Endothelial cell of umbilical vein (primary cell): Measurements from ENCODE around the gene CNTN1. TPM values are rescaled to one million over a fixed set of nuclear protein-coding genes. Genes with fewer than 3 reads are reported as not detected.

ENCODE experiments used
- BruUV-seq: library from RNA; stranded (reverse); fragments of 400-500 nt; replicated peaks from 2 replicates; lab custom pipeline; 2021; lab: Mats Ljungman, UMichigan
- CTCF ChIA-PET: fragments of 300-600, 350-600 bp; sonication (Branson Sonifier 250); formaldehyde crosslinking; loops from one replicate; lab custom pipeline; 2021; ENCODE audit warnings: antibody characterized with exemption, inconsistent platforms; lab: Charles Lee
- POLR2A ChIA-PET: fragments of 300-600, 350-600 bp; sonication (Branson Sonifier 250); formaldehyde crosslinking; loops from one replicate; lab custom pipeline; 2021; ENCODE audit warnings: antibody characterized with exemption, inconsistent platforms; lab: Charles Lee
- DNase-seq: peaks from one replicate; pipeline ENCODE4 v3.0.0-alpha.2; 2011; ENCODE audit warnings: low read depth, low spot score
- FAIRE-seq: peaks from 2 replicates; lab custom pipeline; 2011; peaks lifted over from hg19 to GRCh38; lab: Jason Lieb, UNC
- H2AFZ ChIP-seq: 2 replicates; pipeline ENCODE4 v1.6.0; 2012; ENCODE audit warnings: low read depth, low read length, control low read depth, inconsistent platforms
- H3K27ac ChIP-seq: 2 replicates; pipeline ENCODE4 v1.5.1; 2011; ENCODE audit warnings: low read depth, mild to moderate bottlenecking, control low read depth, low read length, moderate library complexity; ENCODE audit not compliant: insufficient read depth
- H3K27me3 ChIP-seq, 2 experiments: 2 replicates each; pipeline versions ENCODE4 v1.6.0 to v1.6.1; 2011; ENCODE audit warnings: low read length in 2 of 2, mixed read lengths in 1 of 2; ENCODE audit not compliant: control insufficient read depth in 2 of 2, insufficient read depth in 2 of 2
- H3K36me3 ChIP-seq, 2 experiments: 2 replicates in 1 of 2; 3 replicates in 1 of 2; pipeline ENCODE4 v1.5.1; 2011; ENCODE audit warnings: low read length in 2 of 2, mild to moderate bottlenecking in 1 of 2, moderate library complexity in 1 of 2; ENCODE audit not compliant: control insufficient read depth in 2 of 2, insufficient read depth in 2 of 2; ENCODE audit errors: extremely low read depth in 1 of 2
- H3K4me1 ChIP-seq: 3 replicates; pipeline ENCODE4 v1.5.1; 2011; ENCODE audit warnings: mild to moderate bottlenecking, low read length; ENCODE audit not compliant: control insufficient read depth, insufficient read depth; ENCODE audit errors: extremely low read depth
- H3K4me2 ChIP-seq: 2 replicates; pipeline ENCODE4 v1.6.1; 2011; ENCODE audit warnings: low read length, control low read depth, mixed read lengths; ENCODE audit not compliant: insufficient read depth
- H3K4me3 ChIP-seq, 3 experiments: fragments of 200-600 bp in 1 of 3; sonication (generic), shearing (Covaris generic) in 1 of 3; replicated peaks in 1 of 3; 2 replicates each; pipeline ENCODE4 v1.5.1; 2011 to 2016; ENCODE audit warnings: control low read depth in 3 of 3, low read length in 3 of 3, mild to moderate bottlenecking in 2 of 3, inconsistent platforms in 1 of 3, low read depth in 1 of 3, moderate library complexity in 1 of 3; ENCODE audit not compliant: insufficient read depth in 1 of 3
- H3K79me2 ChIP-seq: 2 replicates; pipeline ENCODE4 v1.6.0; 2012; ENCODE audit warnings: low read length, inconsistent platforms; ENCODE audit not compliant: control insufficient read depth, insufficient read depth
- H3K9ac ChIP-seq: replicated peaks from 2 replicates; pipeline ENCODE3; 2011; ENCODE audit warnings: low read length, control low read depth; ENCODE audit not compliant: insufficient read depth; ENCODE audit errors: extremely low read depth
- H3K9me1 ChIP-seq: replicated peaks from 3 replicates; pipeline ENCODE4 v1.6.0; 2011; ENCODE audit warnings: mild to moderate bottlenecking, low read length; ENCODE audit not compliant: control insufficient read depth, insufficient read depth; ENCODE audit errors: extremely low read depth
- H3K9me3 ChIP-seq: replicated peaks from 2 replicates; pipeline ENCODE4 v1.5.1; 2012; ENCODE audit warnings: low read length, inconsistent platforms; ENCODE audit not compliant: control insufficient read depth, insufficient read depth
- H4K20me1 ChIP-seq: replicated peaks from 2 replicates; pipeline ENCODE3; 2011; ENCODE audit warnings: mild to moderate bottlenecking, low read length; ENCODE audit not compliant: control insufficient read depth, insufficient read depth; ENCODE audit errors: extremely low read depth
- CTCF ChIP-seq, 2 donors: IDR thresholded peaks; 1 replicate in 1 of 2; 2 replicates in 1 of 2; pipeline ENCODE4 v1.5.1; 2011; ENCODE audit warnings: low read length in 2 of 2, mild to moderate bottlenecking in 2 of 2, moderate library complexity in 2 of 2, control low read depth in 1 of 2, inconsistent platforms in 1 of 2, low read depth in 1 of 2; ENCODE audit not compliant: insufficient read depth in 1 of 2; ENCODE audit errors: extremely low read depth in 1 of 2
- EZH2 ChIP-seq: IDR thresholded peaks from 2 replicates; pipeline ENCODE4 v1.6.1; 2012; ENCODE audit warnings: borderline replicate concordance, low read depth, mild to moderate bottlenecking, moderate library complexity, low read length, inconsistent platforms; ENCODE audit not compliant: severe bottlenecking
- FOS ChIP-seq: IDR thresholded peaks from 2 replicates; pipeline ENCODE4 v1.6.1; 2011; ENCODE audit warnings: mild to moderate bottlenecking, low read length, moderate library complexity, borderline replicate concordance; ENCODE audit not compliant: insufficient read depth
- GATA2 ChIP-seq: IDR thresholded peaks from 2 replicates; pipeline ENCODE4 v1.7.0; 2011; ENCODE audit warnings: low read depth, mild to moderate bottlenecking, moderate library complexity, mixed read lengths, low read length; ENCODE audit not compliant: insufficient read length, insufficient read depth
- JUN ChIP-seq: IDR thresholded peaks from 2 replicates; pipeline ENCODE4 v1.6.1; 2011; ENCODE audit warnings: borderline replicate concordance, low read depth; ENCODE audit not compliant: insufficient read length, insufficient read depth
- MYC ChIP-seq: IDR thresholded peaks from one replicate; pipeline ENCODE4 v1.6.1; 2011; ENCODE audit warnings: mild to moderate bottlenecking, low read depth, low read length
- POLR2A ChIP-seq: IDR thresholded peaks from 2 replicates; pipeline ENCODE4 v1.6.1; 2012; ENCODE audit warnings: low read depth, mild to moderate bottlenecking, control low read depth, low read length
- POLR2AphosphoS5 ChIP-seq: IDR thresholded peaks from 2 replicates; pipeline ENCODE4 v1.6.1; 2012; ENCODE audit warnings: low read depth, mild to moderate bottlenecking, control low read depth, low read length, moderate library complexity; ENCODE audit not compliant: insufficient read depth
- dilution Hi-C: fragments of 300-500 bp; cut with MboI; formaldehyde crosslinking; loops from one replicate; pipeline ENCODE4 v1.15.0; 2019; ENCODE audit warnings: low sequenced_read_pairs; ENCODE audit not compliant: extremely low pct_ligation_motif_present
- intact Hi-C: fragments of 100-400 bp; cut with micrococcal nuclease; formaldehyde crosslinking; loops from one replicate; pipeline ENCODE4 v1.10.0; 2022
- polyA plus RNA-seq, 4 experiments: library from polyadenylated mRNA; depleted of rRNA in 3 of 4; stranded (reverse) in 3 of 4; unstranded in 1 of 4; fragments of >200 nt; gene quantifications; 2 replicates each; pipeline versions ENCODE4 v1.2.1 to v1.2.3, GENCODE V29; 2011 to 2012; ENCODE audit warnings: missing spikeins in 1 of 4
- total RNA-seq: library from RNA; stranded (reverse); gene quantifications from 2 replicates; pipeline ENCODE4 v1.2.3, GENCODE V29; 2021
- TF ChIP-seq, protein P1 (sequence below): IDR thresholded peaks from 2 replicates; pipeline ENCODE4 v1.6.1; 2011; ENCODE audit not compliant: insufficient read depth, insufficient read length

The CNTN1 gene
- total and polyA plus RNA-seq, 2 donors (not counting 3 experiments of a cell fraction or from before 2014, with no cell fraction given): 0.07 TPM; not detected in 1

- DNase-seq (no peak), FAIRE-seq (no peak)
- ChIA-PET CTCF (no interaction called here), POLR2A (no interaction called here)
- Histone ChIP-seq H3K4me2 (no peak overlapping the region), H3K9me3 (no peaks in the 10 kb centered on the region), H3K27me3 (no peaks in the 10 kb centered on the region), H3K79me2 (no peaks in the 10 kb centered on the region), H3K9ac (no peak overlapping the region), H3K4me3 (no peak overlapping the region), H4K20me1 (no peaks in the 10 kb centered on the region), H3K36me3 (no peaks in the 10 kb centered on the region), H2AFZ (no peak overlapping the region), H3K27ac (no peak overlapping the region), H3K9me1 (no peaks in the 10 kb centered on the region), H3K4me1 (no peaks in the 10 kb centered on the region)
- dilution Hi-C loops (no loop called here), intact Hi-C loops (no loop called here)
- BruUV-seq: no TSS peak
- no peak for TF ChIP-seq POLR2A
- TF ChIP-seq EZH2: no peak
- TF ChIP-seq MYC: no peak
- no peak for TF ChIP-seq GATA2
- no peak for TF ChIP-seq FOS
- no peak for TF ChIP-seq POLR2AphosphoS5
- TF ChIP-seq, protein P1, sequence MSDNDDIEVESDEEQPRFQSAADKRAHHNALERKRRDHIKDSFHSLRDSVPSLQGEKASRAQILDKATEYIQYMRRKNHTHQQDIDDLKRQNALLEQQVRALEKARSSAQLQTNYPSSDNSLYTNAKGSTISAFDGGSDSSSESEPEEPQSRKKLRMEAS: no peak
- no peak for TF ChIP-seq JUN
- TF ChIP-seq CTCF (IDR thresholded peaks at IDR 0.05; ENCODE audit: extremely low read depth in 1 of 2, insufficient read depth in 1 of 2, low read depth in 1 of 2, low read length in 2 of 2): no peak
These were observed 141.6 kb downstream of the CNTN1 start for GRCh38 chr12:40833818-40834217.
